OCI-LY3 (cell line): Measurements from ENCODE around the gene TLK1.

Source experiments
- H2AFZ ChIP-seq: fragments of 200-600, 300-600 bp; shearing (Covaris generic); 2 replicates; pipeline ENCODE4 v1.6.0; 2014; ENCODE audit warnings: antibody characterized with exemption, low read depth, low read length
- H3K27ac ChIP-seq: fragments of 200-600, 300-600 bp; sonication (generic); 2 replicates; pipeline ENCODE4 v1.5.1; 2014; ENCODE audit warnings: mild to moderate bottlenecking, low read length, moderate library complexity, mixed read lengths
- H3K27me3 ChIP-seq: fragments of 200-600, 300-600 bp; sonication (generic); 2 replicates; pipeline ENCODE4 v1.6.1; 2014; ENCODE audit warnings: low read depth, low read length, mixed read lengths
- H3K36me3 ChIP-seq: fragments of 200-600, 300-600 bp; sonication (generic); replicated peaks from 2 replicates; pipeline ENCODE3; 2014; ENCODE audit warnings: low read depth, low read length, mixed read lengths
- H3K4me1 ChIP-seq: fragments of 300-600, 200-600 bp; sonication (generic); 2 replicates; pipeline ENCODE4 v1.6.1; 2014; ENCODE audit warnings: low read length, mixed read lengths
- H3K4me2 ChIP-seq: fragments of 200-600, 300-600 bp; sonication (generic); 2 replicates; pipeline ENCODE4 v1.6.1; 2014; ENCODE audit warnings: low read length, mixed read lengths
- H3K4me3 ChIP-seq: fragments of 300-600, 200-600 bp; sonication (generic); 2 replicates; pipeline ENCODE4 v1.5.1; 2014; ENCODE audit warnings: antibody characterized with exemption, mild to moderate bottlenecking, low read length, moderate library complexity
- H3K79me2 ChIP-seq: fragments of 300-600, 200-600 bp; shearing (Covaris generic); 2 replicates; pipeline ENCODE4 v1.6.1; 2014; ENCODE audit warnings: mild to moderate bottlenecking, low read length, mixed read lengths
- H3K9ac ChIP-seq: fragments of 300-600, 200-600 bp; shearing (Covaris generic); 2 replicates; pipeline ENCODE4 v1.6.0; 2014; ENCODE audit warnings: mild to moderate bottlenecking, low read length, moderate library complexity
- H3K9me3 ChIP-seq: fragments of 200-600, 300-600 bp; shearing (Covaris generic); 2 replicates; pipeline ENCODE4 v1.6.1; 2014; ENCODE audit warnings: low read length, mixed read lengths; ENCODE audit not compliant: insufficient read depth
- H4K20me1 ChIP-seq: fragments of 200-600, 300-600 bp; sonication (generic); 2 replicates; pipeline ENCODE4 v1.6.1; 2016; ENCODE audit warnings: low read length, mixed read lengths; ENCODE audit not compliant: insufficient read depth
- CTCF ChIP-seq: fragments of 200-600, 300-600 bp; sonication (generic); IDR thresholded peaks from 2 replicates; pipeline ENCODE4 v1.5.1; 2014; ENCODE audit warnings: antibody characterized with exemption, low read length, low read depth
- EZH2phosphoT487 ChIP-seq: fragments of 200-600 bp; shearing (Covaris generic); IDR thresholded peaks from 2 replicates; pipeline ENCODE4 v1.6.1; 2018; ENCODE audit warnings: antibody characterized with exemption, mixed run types, low read depth

TLK1 gene

DNA sequence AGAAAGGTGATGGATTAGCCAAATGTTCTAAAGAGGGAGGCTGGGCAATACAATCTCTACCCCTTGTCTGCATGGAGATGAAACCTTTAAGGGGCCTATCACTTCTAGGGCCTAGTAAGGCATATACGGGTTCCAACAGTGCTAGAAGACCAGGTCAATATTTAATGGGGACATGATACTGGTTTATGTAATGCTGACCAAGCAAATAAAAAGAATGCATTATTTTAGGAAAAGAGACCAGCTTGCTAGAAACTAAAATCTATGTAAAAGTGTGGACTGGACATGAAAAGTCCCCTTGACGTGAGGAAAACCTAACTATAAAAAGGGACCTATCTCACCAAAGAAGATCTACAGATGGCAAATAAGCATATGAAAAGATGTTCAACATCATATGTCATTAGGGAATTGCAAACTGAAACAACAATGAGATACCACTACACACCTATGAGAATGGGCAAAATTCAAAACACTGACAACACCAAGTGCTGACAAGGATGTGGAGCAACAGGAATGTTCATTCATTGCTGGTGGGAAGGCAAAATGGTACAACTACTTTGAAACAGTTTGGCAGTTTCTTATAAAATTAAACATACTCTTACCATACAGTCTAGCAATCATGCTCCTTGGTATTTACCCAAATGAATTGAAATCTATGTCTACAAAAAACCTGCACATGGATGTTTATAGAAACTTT is 45.9 kb upstream of the TLK1 start:
- H3K27me3 ChIP-seq: no peaks in the 10 kb centered on the region; the same call in 1 of the 2 replicates
- no peak overlapping the region for H2AFZ ChIP-seq
- no peaks in the 10 kb centered on the region for H3K9me3 ChIP-seq
- no peak overlapping the region for H3K27ac ChIP-seq
- H3K79me2 ChIP-seq: no peaks in the 10 kb centered on the region
- H3K4me3 ChIP-seq: no peak overlapping the region
- TF ChIP-seq CTCF: no peak
- TF ChIP-seq EZH2phosphoT487: no peak
- no peak overlapping the region for H3K4me2 ChIP-seq
- H3K36me3 ChIP-seq: no peaks in the 10 kb centered on the region
- peaks cover 9% of the 10 kb centered on the region for H3K4me1 ChIP-seq
- H4K20me1 ChIP-seq: no peaks in the 10 kb centered on the region
- H3K9ac ChIP-seq: no peak overlapping the region

GRCh38 chr2:171205551-171205950 is 44.9 kb upstream of the TLK1 start:
- no peak overlapping the region for H3K4me2 ChIP-seq
- no peaks in the 10 kb centered on the region for H4K20me1 ChIP-seq
- H2AFZ ChIP-seq: no peak overlapping the region
- peaks cover under 1% of the 10 kb centered on the region for H3K4me1 ChIP-seq
- H3K79me2 ChIP-seq: no peaks in the 10 kb centered on the region
- H3K9me3 ChIP-seq: no peaks in the 10 kb centered on the region
- H3K27me3 ChIP-seq: no peaks in the 10 kb centered on the region; the same call in 1 of the 2 replicates
- TF ChIP-seq EZH2phosphoT487 (no peak), CTCF (no peak)
- H3K36me3 ChIP-seq: no peaks in the 10 kb centered on the region
- no peak overlapping the region for H3K4me3 ChIP-seq
- no peak overlapping the region for H3K27ac ChIP-seq
- H3K9ac ChIP-seq: no peak overlapping the region

DNA sequence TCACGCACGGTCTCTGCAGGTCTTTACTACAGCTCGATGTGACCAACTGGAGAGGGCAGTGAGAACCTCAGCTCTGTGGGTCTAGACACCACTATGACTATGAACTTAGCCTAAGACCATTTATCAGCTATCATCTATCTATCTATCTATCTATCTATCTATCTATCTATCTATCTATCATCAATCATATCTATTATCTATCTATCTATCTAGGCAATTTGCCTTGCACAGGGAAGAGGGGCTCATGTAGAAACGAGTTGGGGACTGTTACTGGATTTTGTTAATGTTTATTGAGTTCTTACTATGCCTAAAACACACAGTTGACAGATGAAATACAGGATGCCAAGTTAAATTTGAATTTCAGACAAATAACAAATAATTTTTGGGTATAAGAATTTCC is 41.1 kb upstream of the TLK1 start:
- no peak overlapping the region for H3K27ac ChIP-seq
- no peaks in the 10 kb centered on the region for H3K36me3 ChIP-seq
- no peaks in the 10 kb centered on the region for H3K9me3 ChIP-seq
- no peaks in the 10 kb centered on the region for H3K4me1 ChIP-seq
- no peak overlapping the region for H3K4me3 ChIP-seq
- no peak overlapping the region for H2AFZ ChIP-seq
- no peaks in the 10 kb centered on the region for H4K20me1 ChIP-seq
- no peak overlapping the region for H3K4me2 ChIP-seq
- no peak overlapping the region for H3K9ac ChIP-seq
- H3K27me3 ChIP-seq: no peaks in the 10 kb centered on the region
- TF ChIP-seq EZH2phosphoT487: no peak
- no peak for TF ChIP-seq CTCF
- H3K79me2 ChIP-seq: no peaks in the 10 kb centered on the region

DNA sequence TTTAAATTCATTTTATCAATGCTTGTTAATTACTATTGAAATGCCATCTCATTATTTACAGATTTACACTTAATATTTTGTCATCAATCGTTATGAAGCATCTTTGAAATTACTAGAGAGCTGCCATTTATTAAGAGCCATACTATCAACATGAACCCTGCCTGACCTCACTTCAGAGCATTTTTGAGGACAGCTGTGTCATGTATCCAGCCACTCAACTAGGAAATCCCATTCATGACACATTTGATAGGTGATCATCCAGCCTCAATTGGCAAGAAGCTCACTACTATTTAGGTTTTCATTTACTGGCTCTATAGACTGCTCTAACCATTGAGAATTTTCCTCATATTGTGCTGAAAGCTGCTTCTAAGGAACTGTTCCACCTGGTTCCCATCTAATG is 40.6 kb upstream of the TLK1 start:
- no peak overlapping the region for H3K27ac ChIP-seq
- TF ChIP-seq CTCF (no peak), EZH2phosphoT487 (no peak)
- no peak overlapping the region for H2AFZ ChIP-seq
- H3K36me3 ChIP-seq: no peaks in the 10 kb centered on the region
- H4K20me1 ChIP-seq: no peaks in the 10 kb centered on the region
- no peaks in the 10 kb centered on the region for H3K27me3 ChIP-seq
- H3K4me3 ChIP-seq: no peak overlapping the region
- no peaks in the 10 kb centered on the region for H3K9me3 ChIP-seq
- no peak overlapping the region for H3K9ac ChIP-seq
- H3K4me1 ChIP-seq: no peaks in the 10 kb centered on the region
- H3K4me2 ChIP-seq: no peak overlapping the region
- H3K79me2 ChIP-seq: no peaks in the 10 kb centered on the region
